ENCODE measurements around the gene SFXN5.
"Not testable (repeated sequence)": the region's sequence is repeated elsewhere in the genome, so short reads cannot be mapped to it uniquely, and the experiment has no call there.

The SFXN5 gene

GRCh38 chr2:73078457-73079411 is 7.2 kb upstream of the SFXN5 start:
- in situ Hi-C loops (cut with MboI; ENCODE audit: low sequenced_read_pairs), result no loop called here

GRCh38 chr2:73077424-73077795 is 5.9 kb upstream of the SFXN5 start:
- in situ Hi-C loops (cut with MboI; ENCODE audit: low sequenced_read_pairs), result no loop called here

- in situ Hi-C loops (cut with MboI; ENCODE audit: low sequenced_read_pairs), result no loop called here
Measured at GRCh38 chr2:73076701-73077423, 5.3 kb upstream of the SFXN5 start.

GRCh38 chr2:73075477-73076373 is 4.2 kb upstream of the SFXN5 start:
- in situ Hi-C loops (cut with MboI; ENCODE audit: low sequenced_read_pairs), result no loop called here

- in situ Hi-C loops (cut with MboI; ENCODE audit: low sequenced_read_pairs), result no loop called here
Measured at GRCh38 chr2:73074110-73075069, 2.9 kb upstream of the SFXN5 start.

- in situ Hi-C loops (cut with MboI; ENCODE audit: low sequenced_read_pairs), result no loop called here
Measured at GRCh38 chr2:73072416-73072815, 904 bp upstream of the SFXN5 start.

GRCh38 chr2:73072129-73072395 is 550 bp upstream of the SFXN5 start:
- in situ Hi-C loops (cut with MboI; ENCODE audit: low sequenced_read_pairs), result no loop called here

- in situ Hi-C loops (cut with MboI; ENCODE audit: low sequenced_read_pairs), result no loop called here
Measured at GRCh38 chr2:73070643-73071359, 711 bp downstream of the SFXN5 start.

GRCh38 chr2:73069855-73070642 is 1.5 kb downstream of the SFXN5 start:
- in situ Hi-C loops (cut with MboI; ENCODE audit: low sequenced_read_pairs), result no loop called here

- in situ Hi-C loops (cut with MboI; ENCODE audit: low sequenced_read_pairs), result no loop called here
Measured at GRCh38 chr2:73069041-73069854, 2.3 kb downstream of the SFXN5 start.

GRCh38 chr2:73068147-73068546 is 3.4 kb downstream of the SFXN5 start:
- in situ Hi-C loops (cut with MboI; ENCODE audit: low sequenced_read_pairs), result no loop called here

GRCh38 chr2:73067043-73067442 is 4.5 kb downstream of the SFXN5 start:
- in situ Hi-C loops (cut with MboI; ENCODE audit: low sequenced_read_pairs), result no loop called here

GRCh38 chr2:73065070-73065469 is 6.4 kb downstream of the SFXN5 start:
- in situ Hi-C loops (cut with MboI; ENCODE audit: low sequenced_read_pairs), result not testable (repeated sequence)

GRCh38 chr2:73063909-73064875 is 7.3 kb downstream of the SFXN5 start:
- in situ Hi-C loops (cut with MboI; ENCODE audit: low sequenced_read_pairs), result no loop called here

GRCh38 chr2:73063472-73063871 is 8.0 kb downstream of the SFXN5 start:
- in situ Hi-C loops (cut with MboI; ENCODE audit: low sequenced_read_pairs), result no loop called here

- in situ Hi-C loops (cut with MboI; ENCODE audit: low sequenced_read_pairs), result no loop called here
Measured at GRCh38 chr2:73059106-73059505, 12.4 kb downstream of the SFXN5 start.

- in situ Hi-C loops (cut with MboI; ENCODE audit: low sequenced_read_pairs), result no loop called here
Measured at GRCh38 chr2:73054980-73055379, 16.5 kb downstream of the SFXN5 start.

Measured in hTERT RPE-1 (cell line).